VCaP (cell line): ENCODE results near the gene VGLL4.

Experiments used
- H3K27ac ChIP-seq: fragments of 450-650 bp; 2 replicates; pipeline ENCODE4 v1.5.1; 2017
- CTCF ChIP-seq: fragments of 450-650 bp; conservative IDR thresholded peaks from 2 replicates; pipeline ENCODE4 v1.5.1; 2017; ENCODE audit warnings: mild to moderate bottlenecking, moderate library complexity

VGLL4 gene

GRCh38 chr3:11539677-11540076 is 104.0 kb downstream of the VGLL4 start:
- peak overlapping the region; percentile 67 for H3K27ac ChIP-seq
- TF ChIP-seq CTCF: peak; percentile 91

GRCh38 chr3:11539218-11539617 is 104.5 kb downstream of the VGLL4 start:
- H3K27ac ChIP-seq: peak overlapping the region; percentile 67
- TF ChIP-seq CTCF: no peak

GRCh38 chr3:11538581-11538980 is 105.1 kb downstream of the VGLL4 start:
- H3K27ac ChIP-seq: peak overlapping the region; percentile 67
- no peak for TF ChIP-seq CTCF

GRCh38 chr3:11536936-11537612 is 106.6 kb downstream of the VGLL4 start:
- H3K27ac ChIP-seq: no peak overlapping the region
- no peak for TF ChIP-seq CTCF

- no peak for TF ChIP-seq CTCF
- H3K27ac ChIP-seq: no peak overlapping the region
Observed at GRCh38 chr3:11536132-11536935, 107.4 kb downstream of the VGLL4 start.

GRCh38 chr3:11535243-11535960 is 108.3 kb downstream of the VGLL4 start:
- no peak for TF ChIP-seq CTCF
- H3K27ac ChIP-seq: no peak overlapping the region; the same call in 1 of the 2 replicates

- peak overlapping the region; percentile 2; the same call in 1 of the 2 replicates for H3K27ac ChIP-seq
- TF ChIP-seq CTCF: no peak
Observed at GRCh38 chr3:11534793-11535101, 109.0 kb downstream of the VGLL4 start.
